ES-I3 (cell line): Measurements from ENCODE around the gene PAX5.

Experiments used
- H3K36me3 ChIP-seq: 2 replicates; pipeline ENCODE4 v1.6.1; 2013; ENCODE audit warnings: mild to moderate bottlenecking, low read length, control low read depth, moderate library complexity; ENCODE audit not compliant: insufficient read depth
- H3K4me1 ChIP-seq: 2 replicates; pipeline ENCODE4 v1.6.1; 2013; ENCODE audit warnings: mild to moderate bottlenecking, control low read depth, low read length; ENCODE audit not compliant: insufficient read depth
- H3K9ac ChIP-seq: 2 replicates; pipeline ENCODE4 v1.6.1; 2013; ENCODE audit warnings: low read depth, mild to moderate bottlenecking, low read length, moderate library complexity
- H3K9me3 ChIP-seq: 2 replicates; pipeline ENCODE4 v1.6.1; 2013; ENCODE audit warnings: mild to moderate bottlenecking, low read length, moderate library complexity; ENCODE audit not compliant: control insufficient read depth, insufficient read depth

PAX5 gene

DNA sequence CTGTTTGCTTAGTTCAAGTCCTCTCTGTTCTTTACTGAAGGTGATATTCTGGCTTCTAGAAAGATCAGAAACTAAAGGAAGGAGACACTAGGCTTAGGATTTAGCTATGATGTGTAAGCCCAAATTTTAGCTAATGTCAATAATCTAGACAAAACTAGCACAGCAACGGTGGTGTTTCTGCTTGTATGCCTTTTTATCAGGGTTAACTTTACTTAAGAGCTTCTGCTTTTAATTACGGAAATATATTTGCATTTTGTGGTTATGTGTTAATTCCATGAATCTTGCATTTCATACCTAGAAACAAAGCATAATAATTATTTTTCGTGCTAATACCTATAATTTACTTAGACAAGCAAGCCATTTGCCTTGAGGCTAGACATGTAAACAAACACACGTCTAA lies 96.1 kb downstream of the PAX5 start:
- Histone ChIP-seq H3K9me3 (no peaks in the 10 kb centered on the region), H3K36me3 (no peaks in the 10 kb centered on the region)

GRCh38 chr9:36937346-36937745 lies 96.7 kb downstream of the PAX5 start:
- H3K4me1 ChIP-seq: peaks cover 16% of the 10 kb centered on the region
- H3K9me3 ChIP-seq: no peaks in the 10 kb centered on the region
- H3K9ac ChIP-seq: no peak overlapping the region
- H3K36me3 ChIP-seq: no peaks in the 10 kb centered on the region

More for the DNA sequence above, 96.1 kb downstream of the PAX5 start:
- Histone ChIP-seq H3K4me1 (peaks cover 16% of the 10 kb centered on the region), H3K9ac (no peak overlapping the region)

GRCh38 chr9:36936498-36936831 lies 97.6 kb downstream of the PAX5 start:
- Histone ChIP-seq H3K9me3 (no peaks in the 10 kb centered on the region), H3K9ac (no peak overlapping the region), H3K4me1 (peaks cover 16% of the 10 kb centered on the region), H3K36me3 (no peaks in the 10 kb centered on the region)

- H3K36me3 ChIP-seq: no peaks in the 10 kb centered on the region
- no peak overlapping the region for H3K9ac ChIP-seq
- H3K4me1 ChIP-seq: peaks cover 16% of the 10 kb centered on the region
- H3K9me3 ChIP-seq: no peaks in the 10 kb centered on the region
Observed at GRCh38 chr9:36935768-36936497, 98.1 kb downstream of the PAX5 start.

DNA sequence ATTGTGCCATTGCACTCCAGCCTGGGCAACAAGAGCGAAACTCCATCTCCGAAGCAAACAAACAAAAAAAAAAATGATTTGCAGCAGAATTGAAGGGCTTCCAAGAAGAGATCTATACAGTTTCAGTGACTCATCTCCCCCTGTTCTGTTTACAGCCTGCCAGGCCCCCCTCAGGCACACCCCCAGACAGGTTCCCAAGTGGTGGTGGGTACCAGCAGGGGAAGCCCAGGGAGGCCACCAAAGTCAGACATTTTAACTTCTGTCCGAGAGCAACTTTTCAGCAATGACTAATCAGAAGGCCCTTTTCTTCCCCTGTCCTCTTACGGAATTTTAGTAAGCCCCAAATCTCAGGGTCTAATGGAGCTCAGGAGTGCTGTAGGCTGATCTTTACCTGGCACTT lies 98.7 kb downstream of the PAX5 start:
- peaks cover 16% of the 10 kb centered on the region for H3K4me1 ChIP-seq
- no peaks in the 10 kb centered on the region for H3K36me3 ChIP-seq
- H3K9me3 ChIP-seq: no peaks in the 10 kb centered on the region
- H3K9ac ChIP-seq: no peak overlapping the region

DNA sequence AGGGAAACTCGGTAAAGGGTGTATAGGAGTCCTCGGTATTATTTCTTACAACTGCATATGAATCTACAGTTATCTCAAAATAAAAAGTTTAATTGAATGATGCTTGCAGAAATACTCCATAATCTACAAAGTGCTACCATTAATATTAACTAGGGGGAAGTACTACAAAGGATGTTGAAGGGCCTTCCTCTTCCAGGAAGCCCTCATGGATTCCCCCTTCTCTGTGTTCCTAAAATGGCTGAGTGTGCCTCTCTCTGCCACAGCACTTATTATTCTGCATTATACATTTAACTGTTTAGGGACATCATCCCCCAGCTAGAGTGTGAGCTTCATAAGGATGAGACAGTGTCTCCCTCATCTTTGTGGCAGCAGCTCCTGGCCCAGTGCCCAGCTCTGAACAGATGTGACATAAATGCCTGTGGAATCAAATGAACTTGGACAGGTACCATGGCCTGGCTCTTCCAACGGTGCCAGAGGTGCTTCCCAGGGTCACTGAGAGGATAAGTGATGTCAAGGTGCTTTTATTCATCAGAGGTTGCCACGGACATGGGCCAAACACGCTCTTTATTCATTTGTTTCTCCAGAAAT lies 99.5 kb downstream of the PAX5 start:
- Histone ChIP-seq H3K9me3 (no peaks in the 10 kb centered on the region), H3K4me1 (peaks cover 16% of the 10 kb centered on the region), H3K9ac (no peak overlapping the region), H3K36me3 (no peaks in the 10 kb centered on the region)

DNA sequence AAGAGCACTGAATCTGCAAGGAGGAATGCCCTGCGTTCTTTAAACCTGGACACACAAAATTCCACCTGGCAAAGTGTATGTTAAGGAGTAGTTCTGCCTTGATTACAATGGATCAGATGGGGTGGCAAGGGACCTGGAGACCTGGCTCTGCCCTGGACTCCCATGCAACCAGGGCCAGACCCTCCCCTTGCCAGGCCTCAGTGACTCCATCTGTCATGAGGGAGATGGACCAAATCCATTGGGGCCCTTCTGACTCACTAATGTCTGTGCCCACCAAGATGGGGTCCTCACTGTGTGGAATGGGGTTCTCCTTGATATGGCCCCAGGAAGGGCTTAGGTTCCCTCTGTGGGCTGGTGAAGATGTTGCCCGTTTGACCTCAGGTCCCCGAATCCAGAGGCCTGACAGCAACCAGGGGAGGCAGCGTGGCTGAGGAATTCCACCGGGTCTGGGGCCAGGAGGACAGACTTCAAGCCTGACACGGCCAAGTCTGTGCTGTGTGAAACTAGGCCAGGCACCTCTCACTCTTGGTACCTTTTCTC lies 100.3 kb downstream of the PAX5 start:
- H3K9me3 ChIP-seq: no peaks in the 10 kb centered on the region
- H3K36me3 ChIP-seq: no peaks in the 10 kb centered on the region
- peaks cover 21% of the 10 kb centered on the region for H3K4me1 ChIP-seq
- H3K9ac ChIP-seq: no peak overlapping the region

GRCh38 chr9:36932198-36932597 lies 101.9 kb downstream of the PAX5 start:
- Histone ChIP-seq H3K4me1 (peaks cover 17% of the 10 kb centered on the region; the same call in 1 of the 2 replicates), H3K9me3 (no peaks in the 10 kb centered on the region), H3K9ac (no peak overlapping the region), H3K36me3 (no peaks in the 10 kb centered on the region)

- Histone ChIP-seq H3K9me3 (no peaks in the 10 kb centered on the region), H3K36me3 (no peaks in the 10 kb centered on the region), H3K4me1 (0 out of 2 replicates have a peak, but pooled peaks cover 9% of the 10 kb centered on the region)
Observed at GRCh38 chr9:36930941-36931340, 103.1 kb downstream of the PAX5 start.

GRCh38 chr9:36929350-36929675 lies 104.8 kb downstream of the PAX5 start:
- H3K9me3 ChIP-seq: no peaks in the 10 kb centered on the region
- H3K9ac ChIP-seq: no peak overlapping the region
- H3K36me3 ChIP-seq: no peaks in the 10 kb centered on the region
- 0 out of 2 replicates have a peak, but pooled peaks cover 9% of the 10 kb centered on the region for H3K4me1 ChIP-seq

More at GRCh38 chr9:36930941-36931340, 103.1 kb downstream of the PAX5 start:
- no peak overlapping the region for H3K9ac ChIP-seq

DNA sequence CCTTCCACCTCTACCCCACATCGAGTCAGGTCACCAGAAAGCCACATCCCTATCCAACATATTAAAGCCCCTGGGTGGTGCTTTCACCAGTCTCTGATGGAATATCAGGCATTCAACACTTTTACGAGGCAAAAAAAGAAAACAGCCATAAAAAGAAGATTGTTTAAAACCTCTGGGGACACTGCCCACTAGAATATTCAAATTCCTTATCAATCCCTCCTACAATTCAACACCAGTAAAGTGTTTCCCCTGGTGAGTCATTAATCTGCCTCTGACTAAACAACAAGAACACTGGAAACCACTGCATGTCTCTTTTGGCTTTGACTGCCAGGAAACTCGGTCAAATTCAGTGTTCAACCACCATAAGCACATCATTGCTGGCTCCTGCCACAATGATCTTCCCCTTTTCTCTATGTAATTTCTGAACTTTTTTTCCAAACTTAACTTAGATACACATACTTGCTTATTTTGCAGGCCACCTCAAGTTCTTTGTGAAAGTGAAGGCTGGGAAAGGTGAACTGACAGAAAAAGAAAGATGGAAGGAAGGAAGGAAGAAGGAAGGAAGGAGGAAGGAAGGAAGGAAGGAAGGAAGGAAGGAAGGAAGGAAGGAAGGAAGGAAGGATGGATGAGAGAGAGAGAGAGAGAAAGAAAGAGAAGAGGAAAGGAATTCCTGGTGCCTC lies 105.3 kb downstream of the PAX5 start:
- H3K4me1 ChIP-seq: peaks cover 13% of the 10 kb centered on the region; the same call in 1 of the 2 replicates
- no peaks in the 10 kb centered on the region for H3K36me3 ChIP-seq
- no peak overlapping the region for H3K9ac ChIP-seq
- H3K9me3 ChIP-seq: no peaks in the 10 kb centered on the region

DNA sequence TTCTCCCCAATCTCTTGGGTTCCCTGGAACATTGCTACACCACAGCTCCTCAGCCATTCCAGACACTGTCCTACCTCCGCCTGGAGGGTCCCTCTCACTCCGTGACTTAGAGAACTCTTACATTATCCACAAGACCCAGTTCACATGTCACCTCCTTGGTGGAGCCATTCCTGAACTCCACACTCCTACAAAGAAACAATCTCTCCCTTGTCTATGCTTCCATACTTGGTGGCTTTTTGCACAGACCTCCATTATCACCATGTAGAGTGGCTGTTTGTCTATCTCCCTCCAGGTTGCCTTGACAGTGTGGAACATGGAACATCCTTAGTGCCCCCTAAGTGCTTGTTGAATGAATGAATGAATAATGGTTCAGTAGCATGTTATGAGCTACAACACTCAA lies 105.9 kb downstream of the PAX5 start:
- Histone ChIP-seq H3K9me3 (no peaks in the 10 kb centered on the region), H3K4me1 (peaks cover 16% of the 10 kb centered on the region), H3K9ac (no peak overlapping the region), H3K36me3 (no peaks in the 10 kb centered on the region)

DNA sequence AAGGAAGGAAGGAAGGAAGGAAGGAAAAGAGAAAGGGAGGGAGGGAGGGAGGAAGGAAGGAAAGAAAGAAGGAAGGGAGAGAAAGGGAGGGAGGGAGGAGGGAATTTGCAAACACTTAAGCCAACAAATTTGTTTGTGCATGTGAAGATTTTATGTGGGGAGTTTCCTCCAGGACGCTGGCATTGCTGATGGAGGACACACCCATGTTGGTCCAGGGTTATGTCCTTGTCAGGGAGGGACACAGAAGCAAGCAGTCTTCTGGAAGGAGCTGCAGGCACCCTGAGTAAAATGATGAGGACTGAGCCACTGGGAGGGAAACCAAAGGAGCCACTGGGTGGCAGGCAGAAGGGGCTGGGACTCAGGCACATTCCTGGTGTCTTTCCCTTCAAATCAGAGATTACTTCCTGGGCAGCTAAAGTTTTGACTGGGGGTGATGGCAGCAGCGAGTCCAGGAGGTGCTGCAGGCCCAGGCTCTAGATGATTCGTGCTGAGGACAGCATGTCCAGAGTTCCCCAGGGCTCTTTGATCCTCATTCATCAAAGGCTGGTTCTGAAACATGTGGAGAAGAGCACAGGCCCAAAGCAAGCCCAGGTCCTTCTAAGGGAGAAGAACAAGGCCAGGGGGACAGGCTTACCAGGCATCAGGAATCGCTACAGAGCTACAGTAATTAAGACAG lies 109.2 kb downstream of the PAX5 start:
- Histone ChIP-seq H3K9ac (no peak overlapping the region), H3K4me1 (peaks cover 16% of the 10 kb centered on the region), H3K36me3 (no peaks in the 10 kb centered on the region), H3K9me3 (no peaks in the 10 kb centered on the region)

- Histone ChIP-seq H3K9me3 (no peaks in the 10 kb centered on the region), H3K4me1 (peaks cover 14% of the 10 kb centered on the region), H3K9ac (no peak overlapping the region), H3K36me3 (no peaks in the 10 kb centered on the region)
Observed at GRCh38 chr9:36924071-36924470, 110.0 kb downstream of the PAX5 start.
